Measurements from ENCODE around the gene RBBP8NL. TPM values are rescaled to one million over a fixed set of nuclear protein-coding genes. Genes with fewer than 3 reads are reported as not detected.

Gene RBBP8NL
- total RNA-seq, 1 experiment from 2014 or later: not detected

DNA sequence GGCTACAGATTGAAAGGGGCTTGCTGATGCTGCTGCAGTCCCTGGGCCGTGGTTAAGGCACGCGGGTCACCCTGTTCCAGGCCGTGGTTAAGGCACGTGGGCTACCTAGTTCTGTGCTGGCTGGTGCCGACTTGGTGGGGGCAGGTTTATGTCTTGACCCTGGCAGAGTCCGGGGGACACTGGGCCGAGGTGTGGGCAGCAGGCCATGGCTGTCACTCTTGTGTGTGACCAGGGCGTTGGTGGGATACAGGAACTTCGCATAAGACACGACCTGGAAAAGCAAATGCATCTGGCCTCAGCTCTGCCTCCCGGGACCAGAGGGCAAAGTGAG, 34.0 kb downstream of the RBBP8NL start:
- intact Hi-C loops (cut with micrococcal nuclease; ENCODE audit: unreplicated experiment): no loop called here
- ChIA-PET POLR2A (no interaction called here), CTCF (no interaction called here)
- H3K9me3 ChIP-seq (ENCODE audit: control insufficient read depth, insufficient read depth, low read depth, low read length): no peaks in the 10 kb centered on the region
- TF ChIP-seq POLR2AphosphoS5 (IDR thresholded peaks at IDR 0.05; ENCODE audit: low read depth, low read length): no peak
- TF ChIP-seq, protein P1, sequence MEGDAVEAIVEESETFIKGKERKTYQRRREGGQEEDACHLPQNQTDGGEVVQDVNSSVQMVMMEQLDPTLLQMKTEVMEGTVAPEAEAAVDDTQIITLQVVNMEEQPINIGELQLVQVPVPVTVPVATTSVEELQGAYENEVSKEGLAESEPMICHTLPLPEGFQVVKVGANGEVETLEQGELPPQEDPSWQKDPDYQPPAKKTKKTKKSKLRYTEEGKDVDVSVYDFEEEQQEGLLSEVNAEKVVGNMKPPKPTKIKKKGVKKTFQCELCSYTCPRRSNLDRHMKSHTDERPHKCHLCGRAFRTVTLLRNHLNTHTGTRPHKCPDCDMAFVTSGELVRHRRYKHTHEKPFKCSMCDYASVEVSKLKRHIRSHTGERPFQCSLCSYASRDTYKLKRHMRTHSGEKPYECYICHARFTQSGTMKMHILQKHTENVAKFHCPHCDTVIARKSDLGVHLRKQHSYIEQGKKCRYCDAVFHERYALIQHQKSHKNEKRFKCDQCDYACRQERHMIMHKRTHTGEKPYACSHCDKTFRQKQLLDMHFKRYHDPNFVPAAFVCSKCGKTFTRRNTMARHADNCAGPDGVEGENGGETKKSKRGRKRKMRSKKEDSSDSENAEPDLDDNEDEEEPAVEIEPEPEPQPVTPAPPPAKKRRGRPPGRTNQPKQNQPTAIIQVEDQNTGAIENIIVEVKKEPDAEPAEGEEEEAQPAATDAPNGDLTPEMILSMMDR (IDR thresholded peaks at IDR 0.05): no peak
- TF ChIP-seq, protein P2, sequence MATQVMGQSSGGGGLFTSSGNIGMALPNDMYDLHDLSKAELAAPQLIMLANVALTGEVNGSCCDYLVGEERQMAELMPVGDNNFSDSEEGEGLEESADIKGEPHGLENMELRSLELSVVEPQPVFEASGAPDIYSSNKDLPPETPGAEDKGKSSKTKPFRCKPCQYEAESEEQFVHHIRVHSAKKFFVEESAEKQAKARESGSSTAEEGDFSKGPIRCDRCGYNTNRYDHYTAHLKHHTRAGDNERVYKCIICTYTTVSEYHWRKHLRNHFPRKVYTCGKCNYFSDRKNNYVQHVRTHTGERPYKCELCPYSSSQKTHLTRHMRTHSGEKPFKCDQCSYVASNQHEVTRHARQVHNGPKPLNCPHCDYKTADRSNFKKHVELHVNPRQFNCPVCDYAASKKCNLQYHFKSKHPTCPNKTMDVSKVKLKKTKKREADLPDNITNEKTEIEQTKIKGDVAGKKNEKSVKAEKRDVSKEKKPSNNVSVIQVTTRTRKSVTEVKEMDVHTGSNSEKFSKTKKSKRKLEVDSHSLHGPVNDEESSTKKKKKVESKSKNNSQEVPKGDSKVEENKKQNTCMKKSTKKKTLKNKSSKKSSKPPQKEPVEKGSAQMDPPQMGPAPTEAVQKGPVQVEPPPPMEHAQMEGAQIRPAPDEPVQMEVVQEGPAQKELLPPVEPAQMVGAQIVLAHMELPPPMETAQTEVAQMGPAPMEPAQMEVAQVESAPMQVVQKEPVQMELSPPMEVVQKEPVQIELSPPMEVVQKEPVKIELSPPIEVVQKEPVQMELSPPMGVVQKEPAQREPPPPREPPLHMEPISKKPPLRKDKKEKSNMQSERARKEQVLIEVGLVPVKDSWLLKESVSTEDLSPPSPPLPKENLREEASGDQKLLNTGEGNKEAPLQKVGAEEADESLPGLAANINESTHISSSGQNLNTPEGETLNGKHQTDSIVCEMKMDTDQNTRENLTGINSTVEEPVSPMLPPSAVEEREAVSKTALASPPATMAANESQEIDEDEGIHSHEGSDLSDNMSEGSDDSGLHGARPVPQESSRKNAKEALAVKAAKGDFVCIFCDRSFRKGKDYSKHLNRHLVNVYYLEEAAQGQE (IDR thresholded peaks at IDR 0.05; ENCODE audit: insufficient read depth in 1 of 2, low read depth in 2 of 2, low read length in 1 of 2): no peak
- TF ChIP-seq SIN3A (IDR thresholded peaks at IDR 0.05; ENCODE audit: borderline replicate concordance, insufficient read depth, low read depth, low read length): no peak
- TF ChIP-seq TCF7L2 (IDR thresholded peaks at IDR 0.05; ENCODE audit: low read depth, low read length): no peak
- in situ Hi-C loops (cut with HindIII; ENCODE audit: low pct_unique_long_range_greater_than_20kb, low sequenced_read_pairs): no loop called here
- H3K36me3 ChIP-seq (ENCODE audit: control insufficient read depth, insufficient read depth, low read length): peaks cover 6% of the 10 kb centered on the region; the same call in 1 of the 2 replicates
- H3K4me3 ChIP-seq (ENCODE audit: low read depth in 2 of 2, low read length in 2 of 2): no peak overlapping the region
- DNase-seq (ENCODE audit: low read depth, low spot score): no peak
- H3K27me3 ChIP-seq (ENCODE audit: control insufficient read depth, insufficient read depth, low read length): no peaks in the 10 kb centered on the region
- no peak for ATAC-seq
- H3K27ac ChIP-seq (ENCODE audit: low read length): no peak overlapping the region
- peaks cover 19% of the 10 kb centered on the region for H3K4me1 ChIP-seq (ENCODE audit: control insufficient read depth, insufficient read depth, low read length)
- no TSS peak for BruUV-seq (replicated peaks)

DNA sequence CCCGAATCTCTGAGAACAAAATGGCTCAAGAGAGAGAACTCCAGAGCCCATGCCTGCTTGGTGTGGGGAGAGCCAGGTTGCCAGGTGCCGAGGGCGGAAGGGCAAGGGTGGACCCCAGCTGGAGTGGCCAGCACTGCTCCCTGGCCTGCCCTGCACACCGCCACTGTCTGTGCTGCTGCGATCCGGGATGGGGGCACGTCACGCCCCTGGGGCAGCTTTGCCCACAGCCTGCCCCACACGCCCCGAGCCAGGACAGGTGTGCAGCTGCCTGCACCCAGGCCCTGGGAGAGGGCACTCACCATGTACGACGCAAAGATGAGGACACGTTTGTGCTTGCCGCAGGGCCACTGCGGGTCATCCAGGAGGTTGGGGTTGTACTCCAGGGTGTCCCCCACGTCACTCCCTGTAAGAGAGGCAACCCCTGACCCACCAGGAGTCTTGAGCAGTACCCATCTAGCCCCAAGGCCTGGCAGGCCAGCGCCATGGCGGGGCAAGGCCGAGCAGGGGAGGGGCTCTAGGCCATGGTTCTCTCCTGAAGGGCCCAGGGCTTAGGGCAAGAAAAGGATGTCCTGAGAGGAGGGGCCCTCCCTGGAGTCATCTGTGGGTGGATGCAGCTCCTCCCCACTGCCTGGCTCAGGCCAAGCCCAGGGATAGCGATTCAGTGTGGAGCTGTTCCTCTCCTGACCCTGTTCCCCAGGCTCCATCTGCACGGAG, 34.6 kb downstream of the RBBP8NL start:
- ATAC-seq (peak; percentile 32; the same call in 1 of the 2 replicates), DNase-seq (ENCODE audit: low read depth, low spot score) (no peak)
- CTCF ChIA-PET: no interaction called here
- in situ Hi-C loops (cut with HindIII; ENCODE audit: low pct_unique_long_range_greater_than_20kb, low sequenced_read_pairs): no loop called here
- intact Hi-C loops (cut with micrococcal nuclease; ENCODE audit: unreplicated experiment): no loop called here
- no peaks in the 10 kb centered on the region for H3K9me3 ChIP-seq (ENCODE audit: control insufficient read depth, insufficient read depth, low read depth, low read length)
- H3K4me3 ChIP-seq (ENCODE audit: low read depth in 2 of 2, low read length in 2 of 2): no peak overlapping the region
- no TSS peak for BruUV-seq (replicated peaks)
- no peaks in the 10 kb centered on the region for H3K27me3 ChIP-seq (ENCODE audit: control insufficient read depth, insufficient read depth, low read length)
- H3K36me3 ChIP-seq (ENCODE audit: control insufficient read depth, insufficient read depth, low read length): peaks cover 11% of the 10 kb centered on the region; the same call in 1 of the 2 replicates
- no peak overlapping the region for H3K27ac ChIP-seq (ENCODE audit: low read length)
- TF ChIP-seq, protein P2 (IDR thresholded peaks at IDR 0.05; ENCODE audit: insufficient read depth in 1 of 2, low read depth in 2 of 2, low read length in 1 of 2): no peak
- TF ChIP-seq POLR2AphosphoS5 (IDR thresholded peaks at IDR 0.05; ENCODE audit: low read depth, low read length) (no peak), TCF7L2 (IDR thresholded peaks at IDR 0.05; ENCODE audit: low read depth, low read length) (no peak), SIN3A (IDR thresholded peaks at IDR 0.05; ENCODE audit: borderline replicate concordance, insufficient read depth, low read depth, low read length) (no peak)
- TF ChIP-seq, protein P1 (IDR thresholded peaks at IDR 0.05): no peak
- POLR2A ChIA-PET: no interaction called here
- H3K4me1 ChIP-seq (ENCODE audit: control insufficient read depth, insufficient read depth, low read length): peaks cover 24% of the 10 kb centered on the region
